Measurements from ENCODE around the gene SLC22A23. TPM values are rescaled to one million over a fixed set of nuclear protein-coding genes. Genes with fewer than 3 reads are reported as not detected.

Gene SLC22A23
- total RNA-seq, 1 donor from 2014 or later, result 0.52 TPM

- no peak overlapping the region for H3K4me3 ChIP-seq (ENCODE audit: low read depth, low read length)
- no peak for DNase-seq (ENCODE audit: low read depth)
- TF ChIP-seq CTCF (conservative IDR thresholded peaks at IDR 0.05; ENCODE audit: low read depth, low read length), result no peak
Observed at GRCh38 chr6:3398755-3399696, 57.8 kb downstream of the SLC22A23 start.

GRCh38 chr6:3398165-3398562 lies 58.7 kb downstream of the SLC22A23 start:
- no peak for DNase-seq (ENCODE audit: low read depth)
- H3K4me3 ChIP-seq (ENCODE audit: low read depth, low read length), result no peak overlapping the region

GRCh38 chr6:3397229-3398164 lies 59.4 kb downstream of the SLC22A23 start:
- no peak overlapping the region for H3K4me3 ChIP-seq (ENCODE audit: low read depth, low read length)
- TF ChIP-seq CTCF (conservative IDR thresholded peaks at IDR 0.05; ENCODE audit: low read depth, low read length), result no peak

More at GRCh38 chr6:3398165-3398562, 58.7 kb downstream of the SLC22A23 start:
- TF ChIP-seq CTCF (conservative IDR thresholded peaks at IDR 0.05; ENCODE audit: low read depth, low read length), result no peak

GRCh38 chr6:3396503-3397180 lies 60.2 kb downstream of the SLC22A23 start:
- H3K4me3 ChIP-seq (ENCODE audit: low read depth, low read length), result no peak overlapping the region
- DNase-seq (ENCODE audit: low read depth), result no peak
- no peak for TF ChIP-seq CTCF (conservative IDR thresholded peaks at IDR 0.05; ENCODE audit: low read depth, low read length)

More at GRCh38 chr6:3397229-3398164, 59.4 kb downstream of the SLC22A23 start:
- no peak for DNase-seq (ENCODE audit: low read depth)

GRCh38 chr6:3394671-3395070 lies 62.2 kb downstream of the SLC22A23 start:
- no peak for TF ChIP-seq CTCF (conservative IDR thresholded peaks at IDR 0.05; ENCODE audit: low read depth, low read length)
- no peak for DNase-seq (ENCODE audit: low read depth)
- H3K4me3 ChIP-seq (ENCODE audit: low read depth, low read length), result no peak overlapping the region

GRCh38 chr6:3393836-3394202 lies 63.0 kb downstream of the SLC22A23 start:
- H3K4me3 ChIP-seq (ENCODE audit: low read depth, low read length), result no peak overlapping the region
- no peak for TF ChIP-seq CTCF (conservative IDR thresholded peaks at IDR 0.05; ENCODE audit: low read depth, low read length)
- no peak for DNase-seq (ENCODE audit: low read depth)
